Transverse colon (tissue), 4 donors: ENCODE results near the gene MYLK. TPM values are rescaled to one million over a fixed set of nuclear protein-coding genes. Genes with fewer than 3 reads are reported as not detected.

ENCODE experiments used
- DNase-seq: peaks from one replicate; pipeline ENCODE4 v3.0.0-alpha.2; 2019
- H3K27ac ChIP-seq, 4 donors: fragments of 200-600 bp; sonication (generic); 2 replicates each; pipeline ENCODE4 v1.5.1; 2016 to 2018; ENCODE audit warnings: inconsistent platforms in 4 of 4
- H3K27me3 ChIP-seq: fragments of 200-600 bp; sonication (generic); 2 replicates; pipeline ENCODE4 v1.5.1; 2017; ENCODE audit warnings: inconsistent platforms
- H3K36me3 ChIP-seq, 4 donors: fragments of 200-600 bp; sonication (generic); 2 replicates each; pipeline ENCODE4 v1.5.1; 2017 to 2019; ENCODE audit warnings: inconsistent platforms in 4 of 4
- H3K4me1 ChIP-seq, 4 donors: fragments of 200-600 bp; sonication (generic); 2 replicates each; pipeline ENCODE4 v1.5.1; 2017 to 2020; ENCODE audit warnings: inconsistent platforms in 4 of 4
- H3K4me3 ChIP-seq, 4 donors: fragments of 200-600 bp; sonication (generic); 1 replicate in 1 of 4; 2 replicates in 3 of 4; pipeline versions ENCODE4 v1.5.1 to v1.6.1; 2017 to 2019; ENCODE audit warnings: inconsistent platforms in 4 of 4
- H3K9me3 ChIP-seq, 2 donors: fragments of 200-600 bp; sonication (generic); 2 replicates each; pipeline ENCODE4 v1.5.1; 2017 to 2019; ENCODE audit warnings: inconsistent platforms in 2 of 2
- EP300 ChIP-seq: sonication (generic); formaldehyde crosslinking; IDR thresholded peaks from one replicate; pipeline ENCODE4 v1.6.1; 2017; ENCODE audit warnings: antibody characterized with exemption, low read depth
- POLR2A ChIP-seq: fragments of 450-650 bp; IDR thresholded peaks from one replicate; pipeline ENCODE4 v1.6.1; 2016; ENCODE audit warnings: antibody characterized with exemption, mild to moderate bottlenecking, moderate library complexity
- POLR2AphosphoS5 ChIP-seq, 3 donors: sonication (generic); formaldehyde crosslinking; IDR thresholded peaks; one replicate each; pipeline ENCODE4 v1.6.1; 2016; ENCODE audit warnings: antibody characterized with exemption in 3 of 3
- WGBS, 2 donors: methylation state at CpG; one replicate each; pipeline ENCODE4 v1.1.5; 2018; ENCODE audit warnings: low coverage in 1 of 2; 5-methylcytosine and 5-hydroxymethylcytosine counted together
- in situ Hi-C, 4 donors: fragments of 200-750 bp; cut with MboI; loops; one replicate each; pipeline versions ENCODE4 v1.15.0 to v1.15.1; 2017; ENCODE audit warnings: low sequenced_read_pairs in 3 of 4, low pct_ligation_motif_present in 1 of 4, low pct_unique_long_range_greater_than_20kb in 1 of 4
- intact Hi-C: fragments of 100-400 bp; cut with DNase I; formaldehyde crosslinking; loops from one replicate; pipeline ENCODE4 v1.15.1; 2023; ENCODE audit warnings: low total_unique reads
- total RNA-seq, 4 donors: library from RNA; depleted of rRNA; stranded (reverse); fragments of >200 nt; gene quantifications; one replicate each; pipeline ENCODE4 v1.1.0, GENCODE V29; 2016
- TF ChIP-seq, protein P1 (sequence below), 5 experiments: fragments of 200-600 bp in 3 of 5; fragments of 450-650 bp in 2 of 5; sonication (generic) in 3 of 5; IDR thresholded peaks; 1 replicate in 2 of 5; 2 replicates in 3 of 5; pipeline ENCODE4 v1.5.1; 2016 to 2017; ENCODE audit warnings: antibody characterized with exemption in 5 of 5, inconsistent platforms in 3 of 5, mild to moderate bottlenecking in 2 of 5, moderate library complexity in 1 of 5

Gene MYLK
- total RNA-seq, 4 donors from 2014 or later = 230 to 527 (median 349) TPM

DNA sequence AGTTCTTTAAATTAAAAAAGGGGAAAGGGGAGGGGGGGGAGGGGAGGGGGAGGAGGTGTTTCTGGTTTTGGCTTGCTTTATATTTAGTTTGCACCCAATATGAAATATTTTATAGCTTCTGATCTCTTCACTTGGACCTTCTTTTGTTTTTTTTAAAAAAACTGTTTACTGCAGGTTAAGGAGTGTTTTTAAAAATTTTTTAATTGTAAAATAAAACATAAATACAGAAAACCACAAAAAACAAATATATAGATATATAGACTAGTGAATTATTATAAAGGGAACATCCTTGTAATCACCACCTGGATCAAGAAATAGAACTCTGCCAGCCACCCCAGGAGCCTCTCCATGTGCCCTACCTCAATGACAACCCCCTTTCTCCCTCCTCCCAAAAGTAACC lies 861 bp upstream of the MYLK start:
- Histone ChIP-seq H3K27me3 (peaks cover 53% of the 10 kb centered on the region), H3K9me3 (peaks cover 0 to 4% of the 10 kb centered on the region in 2 donors), H3K4me1 (peaks cover 4 to 12% (median 10%) of the 10 kb centered on the region in 4 donors), H3K4me3 (no peak overlapping the region), H3K27ac (no peak overlapping the region), H3K36me3 (no peaks in the 10 kb centered on the region)
- DNase-seq = no peak
- intact Hi-C loops (no loop called here), in situ Hi-C loops (no loop called here)
- TF ChIP-seq EP300 (no peak), POLR2A (no peak), POLR2AphosphoS5 (IDR thresholded peaks at IDR 0.05) (no peak)
- TF ChIP-seq, protein P1, sequence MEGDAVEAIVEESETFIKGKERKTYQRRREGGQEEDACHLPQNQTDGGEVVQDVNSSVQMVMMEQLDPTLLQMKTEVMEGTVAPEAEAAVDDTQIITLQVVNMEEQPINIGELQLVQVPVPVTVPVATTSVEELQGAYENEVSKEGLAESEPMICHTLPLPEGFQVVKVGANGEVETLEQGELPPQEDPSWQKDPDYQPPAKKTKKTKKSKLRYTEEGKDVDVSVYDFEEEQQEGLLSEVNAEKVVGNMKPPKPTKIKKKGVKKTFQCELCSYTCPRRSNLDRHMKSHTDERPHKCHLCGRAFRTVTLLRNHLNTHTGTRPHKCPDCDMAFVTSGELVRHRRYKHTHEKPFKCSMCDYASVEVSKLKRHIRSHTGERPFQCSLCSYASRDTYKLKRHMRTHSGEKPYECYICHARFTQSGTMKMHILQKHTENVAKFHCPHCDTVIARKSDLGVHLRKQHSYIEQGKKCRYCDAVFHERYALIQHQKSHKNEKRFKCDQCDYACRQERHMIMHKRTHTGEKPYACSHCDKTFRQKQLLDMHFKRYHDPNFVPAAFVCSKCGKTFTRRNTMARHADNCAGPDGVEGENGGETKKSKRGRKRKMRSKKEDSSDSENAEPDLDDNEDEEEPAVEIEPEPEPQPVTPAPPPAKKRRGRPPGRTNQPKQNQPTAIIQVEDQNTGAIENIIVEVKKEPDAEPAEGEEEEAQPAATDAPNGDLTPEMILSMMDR (IDR thresholded peaks at IDR 0.05) = no peak

DNA sequence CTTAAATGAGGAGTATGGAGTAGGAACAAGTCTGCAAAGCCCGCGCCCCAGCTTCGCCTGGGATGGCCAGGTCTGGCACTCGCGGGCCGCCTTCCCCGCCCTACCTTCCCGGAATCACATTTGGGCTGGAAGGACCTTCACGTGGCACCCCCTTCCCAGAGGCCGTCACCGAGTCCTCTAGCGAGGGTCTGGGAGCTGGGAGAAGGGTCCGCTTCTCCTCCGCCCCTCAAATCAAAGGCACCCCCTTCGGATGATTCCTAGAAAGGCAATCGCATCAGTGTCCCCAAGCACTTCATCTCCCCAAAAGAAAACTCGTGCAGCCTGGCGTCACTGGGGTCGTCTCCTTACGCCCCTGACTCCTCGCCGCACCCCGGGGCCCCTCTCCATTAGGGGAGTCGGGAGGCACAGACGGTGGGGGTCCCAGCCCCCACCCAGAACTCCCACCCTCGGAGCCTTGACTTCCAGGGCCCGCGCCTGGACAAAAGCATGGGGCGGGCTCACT lies 380 bp downstream of the MYLK start:
- WGBS, 2 donors = 7% methylated on average over 29 of the region's 29 CpGs; no CpG with 5 or more reads in 1 of the 2 donors
- peak; percentile 16 for DNase-seq
- Histone ChIP-seq H3K36me3 (no peaks in the 10 kb centered on the region), H3K4me3 (peak overlapping the region; percentile 32 to 59 (median 40)), H3K27ac (peak overlapping the region; percentile 31 to 63 (median 50)), H3K4me1 (peaks cover 4 to 12% (median 10%) of the 10 kb centered on the region in 4 donors), H3K9me3 (peaks cover 0 to 4% of the 10 kb centered on the region in 2 donors), H3K27me3 (peaks cover 53% of the 10 kb centered on the region)
- intact Hi-C loops (no loop called here), in situ Hi-C loops (no loop called here)
- TF ChIP-seq POLR2A (no peak), EP300 (no peak)

DNA sequence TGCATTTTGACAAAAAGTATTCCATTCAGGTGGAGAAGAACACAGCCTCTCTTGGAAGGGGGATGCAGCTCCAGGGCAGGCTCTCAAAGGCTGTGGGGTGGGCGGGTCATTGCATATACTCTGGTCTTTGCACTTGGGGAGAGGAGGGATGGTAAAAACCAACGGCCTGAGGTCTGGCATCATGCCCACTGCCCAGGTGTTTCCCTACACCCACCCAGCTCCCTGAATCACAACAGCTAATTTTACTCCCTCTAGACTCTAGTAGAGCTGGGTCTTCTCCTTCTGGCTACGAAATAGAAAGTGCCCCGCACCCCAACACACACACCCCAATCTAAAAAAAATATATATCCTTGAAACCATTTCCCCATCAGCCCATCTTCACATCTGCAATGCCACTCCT lies 1.0 kb downstream of the MYLK start:
- Histone ChIP-seq H3K9me3 (peaks cover 0 to 4% of the 10 kb centered on the region in 2 donors), H3K4me3 (peak overlapping the region in 1 of 4 donors; percentile 59), H3K36me3 (no peaks in the 10 kb centered on the region), H3K27me3 (peaks cover 53% of the 10 kb centered on the region), H3K4me1 (peaks cover 4 to 12% (median 10%) of the 10 kb centered on the region in 4 donors), H3K27ac (no peak overlapping the region)
- intact Hi-C loops = no loop called here
- DNase-seq = peak; percentile 21
- WGBS, 2 donors = 54 to 61% methylated on average over 3 to 4 of the region's 4 CpGs
- TF ChIP-seq, protein P1 (IDR thresholded peaks at IDR 0.05) = no peak
- TF ChIP-seq POLR2A = no peak
- TF ChIP-seq EP300 = no peak
- in situ Hi-C loops = no loop called here

DNA sequence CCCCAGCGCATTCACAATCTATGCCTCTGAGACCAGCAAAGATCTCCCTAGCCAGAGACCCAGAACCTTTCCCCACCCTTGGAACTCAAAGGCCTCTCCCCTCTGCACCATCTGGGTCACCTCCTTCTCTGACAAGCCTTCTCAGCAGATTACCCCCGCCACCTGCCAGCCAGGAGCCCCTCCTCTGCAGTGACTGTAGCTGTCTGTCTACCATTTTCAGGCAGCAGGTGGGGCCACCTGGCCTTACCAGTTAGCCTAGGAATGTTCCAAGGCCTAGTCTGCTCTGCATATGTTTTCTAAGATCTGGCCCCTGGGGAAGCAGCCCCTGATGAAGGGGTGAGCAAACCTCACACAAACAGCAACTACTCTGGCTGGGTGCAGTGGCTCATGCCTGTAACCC lies 2.4 kb downstream of the MYLK start:
- intact Hi-C loops = no loop called here
- Histone ChIP-seq H3K27me3 (peaks cover 42% of the 10 kb centered on the region), H3K4me1 (peaks cover 4 to 12% (median 10%) of the 10 kb centered on the region in 4 donors), H3K27ac (no peak overlapping the region), H3K36me3 (no peaks in the 10 kb centered on the region), H3K4me3 (no peak overlapping the region), H3K9me3 (no peaks in the 10 kb centered on the region)
- in situ Hi-C loops = no loop called here
- TF ChIP-seq POLR2AphosphoS5 (IDR thresholded peaks at IDR 0.05) (no peak), POLR2A (no peak), EP300 (no peak)
- TF ChIP-seq, protein P1 (IDR thresholded peaks at IDR 0.05) = no peak
- DNase-seq = no peak
- WGBS, 2 donors = 97 to 100% methylated on average over 1 to 2 of the region's 2 CpGs
